GM12878 (cell line): ENCODE results near the gene ROR2. TPM values are rescaled to one million over a fixed set of nuclear protein-coding genes. Genes with fewer than 3 reads are reported as not detected.
"Not testable (repeated sequence)": the region's sequence is repeated elsewhere in the genome, so short reads cannot be mapped to it uniquely, and the experiment has no call there.

Experiments used
- ATAC-seq: fragments of 200-7000 bp; cut with Tn5 transposase; 3 replicates; pipeline ENCODE4 v1.9.1; 2020; ENCODE audit warnings: mild to moderate bottlenecking, moderate library complexity
- BruUV-seq: library from RNA; stranded (reverse); fragments of 400-500 nt; replicated peaks from 2 replicates; lab custom pipeline; 2021; lab: Mats Ljungman, UMichigan
- CTCF ChIA-PET: fragments of 300-600 bp; sonication (Branson Sonifier 250); formaldehyde crosslinking; extraction: SDS; loops from one replicate; lab custom pipeline; 2021; ENCODE audit warnings: inconsistent platforms; lab: Yijun Ruan, JAX
- POLR2A ChIA-PET: fragments of 350-600 bp; formaldehyde crosslinking; extraction: SDS; loops from one replicate; lab custom pipeline; 2021; ENCODE audit warnings: inconsistent platforms; lab: Charles Lee
- RAD21 ChIA-PET: fragments of 300-600 bp; sonication (Branson Sonifier 250); formaldehyde crosslinking; loops from one replicate; lab custom pipeline; 2023; ENCODE audit warnings: antibody characterized with exemption; ENCODE audit not compliant: unreplicated experiment; lab: Charles Lee
- SMC1A ChIA-PET: fragments of 300-600 bp; sonication (Branson Sonifier 250); formaldehyde crosslinking; loops from one replicate; lab custom pipeline; 2023; ENCODE audit not compliant: unreplicated experiment, uncharacterized antibody; lab: Charles Lee
- DNase-seq: peaks from one replicate; pipeline ENCODE4 v3.0.0-alpha.2; 2011; ENCODE audit warnings: low read depth, low spot score
- FAIRE-seq: peaks from 3 replicates; lab custom pipeline; 2011; peaks lifted over from hg19 to GRCh38; lab: Jason Lieb, UNC
- H2AFZ ChIP-seq: 2 replicates; pipeline ENCODE4 v1.6.0; 2011; ENCODE audit warnings: low read depth, low read length, control low read depth; ENCODE audit not compliant: control insufficient read depth
- H3K27ac ChIP-seq: 2 replicates; pipeline ENCODE4 v1.5.1; 2011; ENCODE audit warnings: control low read depth; ENCODE audit not compliant: control insufficient read depth, insufficient read depth
- H3K27me3 ChIP-seq, 2 experiments: replicated peaks in 1 of 2; 2 replicates each; pipeline versions ENCODE4 v1.6.0 to v1.6.1; 2011; ENCODE audit warnings: low read length in 1 of 2; ENCODE audit not compliant: control insufficient read depth in 2 of 2, insufficient read depth in 2 of 2
- H3K36me3 ChIP-seq, 2 experiments: 2 replicates each; pipeline ENCODE4 v1.5.1; 2011; ENCODE audit warnings: low read length in 1 of 2; ENCODE audit not compliant: control insufficient read depth in 2 of 2, insufficient read depth in 2 of 2
- H3K4me1 ChIP-seq: 2 replicates; pipeline ENCODE4 v1.6.1; 2011; ENCODE audit warnings: mild to moderate bottlenecking, low read length, moderate library complexity, mixed read lengths; ENCODE audit not compliant: control insufficient read depth, insufficient read depth
- H3K4me2 ChIP-seq: 2 replicates; pipeline ENCODE4 v1.6.0; 2011; ENCODE audit warnings: control low read depth; ENCODE audit not compliant: control insufficient read depth, insufficient read depth
- H3K4me3 ChIP-seq: fragments of 200-600 bp; sonication (generic); 2 replicates; pipeline ENCODE4 v1.5.1; 2016
- H3K79me2 ChIP-seq: 2 replicates; pipeline ENCODE4 v1.6.0; 2011; ENCODE audit warnings: low read length; ENCODE audit not compliant: control insufficient read depth, insufficient read depth
- H3K9ac ChIP-seq: 2 replicates; pipeline ENCODE4 v1.8.0; 2011; ENCODE audit warnings: low read length, control low read depth, mixed read lengths; ENCODE audit not compliant: control insufficient read depth, insufficient read depth
- H3K9me3 ChIP-seq: replicated peaks from 3 replicates; pipeline ENCODE4 v1.5.1; 2011; ENCODE audit warnings: mild to moderate bottlenecking, low read length; ENCODE audit not compliant: control insufficient read depth, insufficient read depth
- H4K20me1 ChIP-seq: 2 replicates; pipeline ENCODE4 v1.6.0; 2011; ENCODE audit not compliant: control insufficient read depth, insufficient read depth
- EP300 ChIP-seq, 2 experiments: fragments of 150-350 bp in 1 of 2; IDR thresholded peaks; 2 replicates each; pipeline ENCODE4 v1.6.1; 2011 to 2012; ENCODE audit warnings: low read depth in 2 of 2, low read length in 2 of 2, borderline replicate concordance in 1 of 2, improper control_type of control experiment in 1 of 2, inconsistent platforms in 1 of 2; ENCODE audit not compliant: control insufficient read depth in 1 of 2
- GABPA ChIP-seq: IDR thresholded peaks from 2 replicates; pipeline ENCODE4 v1.6.1; 2014; ENCODE audit warnings: antibody characterized with exemption, low read depth, mild to moderate bottlenecking, inconsistent platforms
- RELB ChIP-seq: fragments of 450-650 bp; IDR thresholded peaks from 2 replicates; pipeline ENCODE4 v1.6.1; 2017; ENCODE audit warnings: low read depth, mild to moderate bottlenecking, moderate library complexity
- STAT3 ChIP-seq: IDR thresholded peaks from 2 replicates; pipeline ENCODE4 v1.6.1; 2011; ENCODE audit warnings: low read depth, low read length, improper control_type of control experiment
- ZBED1 ChIP-seq: IDR thresholded peaks from 2 replicates; pipeline ENCODE4 v1.6.1; 2016; ENCODE audit warnings: borderline replicate concordance
- ZBTB33 ChIP-seq: fragments of 450-650 bp; IDR thresholded peaks from 2 replicates; pipeline ENCODE4 v1.6.1; 2017; ENCODE audit warnings: mild to moderate bottlenecking
- WGBS: methylation state at CpG from one replicate; pipeline ENCODE4 v1.1.6; 2016; ENCODE audit warnings: low lambda C conversion rate; ENCODE audit not compliant: insufficient replicate concordance, insufficient coverage; ENCODE audit errors: missing lambda C conversion rate; 5-methylcytosine and 5-hydroxymethylcytosine counted together
- in situ Hi-C: fragments of 300-500 bp; cut with MboI; formaldehyde crosslinking; loops from 9 replicates; pipeline ENCODE4 v1.14.3; 2018; ENCODE audit warnings: mixed read lengths
- intact Hi-C: fragments of 100-400 bp; cut with micrococcal nuclease; formaldehyde crosslinking; loops from one replicate; pipeline ENCODE4 v1.14.2; 2022; ENCODE audit not compliant: unreplicated experiment
- polyA plus RNA-seq, 11 experiments: library from polyadenylated mRNA; depleted of rRNA in 4 of 11; unstranded in 6 of 11; stranded (reverse) in 5 of 11; fragments of >200 nt; fragmentation: Nextera tagmentation in 4 of 11; fragmentation: Illumina TruSeq in 1 of 11; extraction: Ambion mirVana in 4 of 11; extraction: Trizol in 1 of 11; gene quantifications; 1 replicate in 1 of 11; 2 replicates in 10 of 11; pipeline versions ENCODE4 v1.2.1 to v1.2.3, GENCODE V29; 2011 to 2016; ENCODE audit warnings: inconsistent platforms in 2 of 11, missing spikeins in 2 of 11, low read depth in 1 of 11
- total RNA-seq, 4 experiments: library from RNA; depleted of rRNA in 3 of 4; stranded (reverse); fragments of >200 nt in 3 of 4; fragmentation: Illumina TruSeq in 1 of 4; extraction: Trizol in 1 of 4; gene quantifications; 2 replicates each; pipeline versions ENCODE4 v1.2.1 to v1.2.3, GENCODE V29; 2013 to 2021

ROR2 gene
- total and polyA plus RNA-seq, 10 of the 15 experiments (the other 5 are each of a cell fraction or from before 2014, with no cell fraction given) = 0.03 to 0.05 TPM; not detected in 8

- no peak overlapping the region for H3K4me2 ChIP-seq
- TF ChIP-seq RELB = no peak
- TF ChIP-seq ZBTB33 = no peak
- TF ChIP-seq GABPA = no peak
- no peak for TF ChIP-seq STAT3
- no peak for TF ChIP-seq EP300 (IDR thresholded peaks at IDR 0.05; ENCODE audit: borderline replicate concordance in 1 of 2, control insufficient read depth in 1 of 2, low read depth in 2 of 2, low read length in 2 of 2)
- no peak for TF ChIP-seq ZBED1
- no peaks in the 10 kb centered on the region for H3K27me3 ChIP-seq
- intact Hi-C loops (no loop called here), in situ Hi-C loops (no loop called here)
- RAD21 ChIA-PET = no interaction called here
- no peak overlapping the region for H3K4me3 ChIP-seq
- no peaks in the 10 kb centered on the region for H3K9me3 ChIP-seq
- H3K36me3 ChIP-seq = no peaks in the 10 kb centered on the region
- H3K4me1 ChIP-seq = peaks cover 5% of the 10 kb centered on the region; the same call in 1 of the 2 replicates
- POLR2A ChIA-PET = interaction anchor here (0.7 kb wide), 1 partner anchor 13 kb away, joined by 3 read pairs; no protein-coding TSS in a partner anchor
- no peaks in the 10 kb centered on the region for H4K20me1 ChIP-seq
- CTCF ChIA-PET = no interaction called here
- no peak overlapping the region for H3K27ac ChIP-seq
- WGBS = 45% methylated on average over 6 of the region's 6 CpGs
- no peak for FAIRE-seq
- no peak overlapping the region for H2AFZ ChIP-seq
- BruUV-seq = no TSS peak
- no peak for DNase-seq
- SMC1A ChIA-PET = no interaction called here
- ATAC-seq = no peak
- H3K9ac ChIP-seq = no peak overlapping the region
- H3K79me2 ChIP-seq = no peaks in the 10 kb centered on the region
Measured at GRCh38 chr9:91795598-91796241, 154.3 kb downstream of the ROR2 start.

- H3K4me3 ChIP-seq, H3K9me3 ChIP-seq, POLR2A ChIA-PET, ATAC-seq, H3K4me1 ChIP-seq, H3K27me3 ChIP-seq, H3K27ac ChIP-seq, DNase-seq, H3K79me2 ChIP-seq, CTCF ChIA-PET, BruUV-seq, intact Hi-C loops, H3K36me3 ChIP-seq, SMC1A ChIA-PET, RAD21 ChIA-PET, H2AFZ ChIP-seq, H4K20me1 ChIP-seq, in situ Hi-C loops, H3K9ac ChIP-seq, H3K4me2 ChIP-seq, FAIRE-seq: not testable (repeated sequence)
- 67% methylated on average over 3 of the region's 5 CpGs for WGBS
Measured at GRCh38 chr9:91793371-91793770, 156.7 kb downstream of the ROR2 start.
